VCaP (cell line): Measurements from ENCODE around the gene IWS1.
A peak's percentile ranks its signal among the peaks of the same experiment; 100 is the strongest.

Source experiments
- H3K27ac ChIP-seq: fragments of 450-650 bp; 2 replicates; pipeline ENCODE4 v1.5.1; 2017
- CTCF ChIP-seq: fragments of 450-650 bp; conservative IDR thresholded peaks from 2 replicates; pipeline ENCODE4 v1.5.1; 2017; ENCODE audit warnings: mild to moderate bottlenecking, moderate library complexity

IWS1 gene

GRCh38 chr2:127542231-127542630, 15.9 kb upstream of the IWS1 start:
- peak overlapping the region; percentile 93 for H3K27ac ChIP-seq
- TF ChIP-seq CTCF: no peak

GRCh38 chr2:127541809-127542208, 15.5 kb upstream of the IWS1 start:
- TF ChIP-seq CTCF: no peak
- peak overlapping the region; percentile 93 for H3K27ac ChIP-seq

- no peak overlapping the region for H3K27ac ChIP-seq
- no peak for TF ChIP-seq CTCF
Measured at GRCh38 chr2:127537644-127538043, 11.4 kb upstream of the IWS1 start.

GRCh38 chr2:127536707-127537541, 10.6 kb upstream of the IWS1 start:
- no peak for TF ChIP-seq CTCF
- H3K27ac ChIP-seq: no peak overlapping the region

GRCh38 chr2:127535918-127536317, 9.6 kb upstream of the IWS1 start:
- H3K27ac ChIP-seq: no peak overlapping the region
- TF ChIP-seq CTCF: no peak

GRCh38 chr2:127535422-127535901, 9.2 kb upstream of the IWS1 start, which contains the start of gene MYO7B:
MYO7B (plus strand) TSS chr2:127535683; CDS start chr2:127559723, 24,040 bp downstream.
- H3K27ac ChIP-seq: no peak within 1 kb of the TSS
- TF ChIP-seq CTCF: no peak

- TF ChIP-seq CTCF: no peak
- no peak overlapping the region for H3K27ac ChIP-seq
Measured at GRCh38 chr2:127532296-127532695, 6.0 kb upstream of the IWS1 start.
